ENCODE measurements around the gene DYNC1H1. TPM values are rescaled to one million over a fixed set of nuclear protein-coding genes. Genes with fewer than 3 reads are reported as not detected.

DYNC1H1 gene
- total RNA-seq, 4 donors from 2014 or later, result 261 to 376 (median 317) TPM

DNA sequence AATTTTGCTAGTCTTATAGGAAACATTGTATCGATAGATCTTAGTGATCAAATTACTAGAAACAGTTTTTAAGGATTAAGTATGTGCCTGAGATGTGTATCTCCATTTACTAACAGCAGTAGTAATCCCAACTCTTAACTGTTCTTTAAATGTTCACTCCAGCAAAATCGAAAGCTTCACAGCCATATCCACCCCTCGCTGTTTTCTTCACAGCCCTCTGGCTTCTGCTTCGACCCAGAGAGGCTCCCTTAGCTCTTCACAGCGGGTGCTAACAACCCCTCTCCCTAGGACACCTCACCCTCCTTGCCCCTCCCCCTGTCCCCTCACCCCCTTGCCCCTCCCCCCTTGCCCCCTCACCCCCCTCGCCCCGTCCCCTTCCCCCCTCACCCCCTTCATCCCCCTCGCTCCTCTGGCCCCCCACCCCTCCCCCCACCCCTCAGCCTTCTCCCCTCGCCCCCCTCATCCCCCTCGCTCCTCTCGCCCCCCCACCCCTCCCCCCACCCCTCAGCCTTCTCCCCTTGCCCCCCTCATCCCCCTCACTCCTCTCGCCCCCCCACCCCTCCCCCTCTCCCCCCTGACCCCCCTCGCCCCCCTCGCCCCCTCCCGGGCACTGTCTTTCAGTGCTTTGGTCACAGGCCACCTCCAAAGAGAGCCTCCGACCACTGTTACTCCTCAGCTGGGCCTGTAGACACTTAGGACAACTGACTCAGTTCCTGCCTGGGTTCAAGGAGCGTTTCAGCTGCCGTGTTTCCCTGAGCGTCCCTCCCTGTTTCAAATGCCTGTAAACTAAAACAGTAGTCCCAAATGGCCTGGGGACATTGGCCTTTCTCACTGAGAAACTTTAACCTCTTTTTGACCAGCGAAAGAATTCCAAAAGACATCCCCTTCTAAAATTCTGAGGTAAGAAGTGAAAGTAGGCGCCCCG lies 46.0 kb upstream of the DYNC1H1 start:
- intact Hi-C loops (cut with DNase I), result no loop called here
- whole genome bisulfite sequencing, 2 donors, result 76 to 77% methylated on average over 12 to 14 of the region's 22 CpGs
- no peak overlapping the region for H3K27ac ChIP-seq
- H3K36me3 ChIP-seq, result peaks cover 0 to 89% (median 8%) of the 10 kb centered on the region in 3 donors
- H3K4me3 ChIP-seq, result no peak overlapping the region
- no peak for DNase-seq
- no peaks in the 10 kb centered on the region for H3K27me3 ChIP-seq
- H3K4me1 ChIP-seq, result no peaks in the 10 kb centered on the region
- no peaks in the 10 kb centered on the region for H3K9me3 ChIP-seq
- no peak for TF ChIP-seq POLR2A (IDR thresholded peaks at IDR 0.05)
- no peak for TF ChIP-seq CTCF (IDR thresholded peaks at IDR 0.05)

- Histone ChIP-seq H3K4me3 (no peak overlapping the region), H3K36me3 (peaks cover 0 to 85% (median 5%) of the 10 kb centered on the region in 3 donors), H3K9me3 (no peaks in the 10 kb centered on the region), H3K27ac (no peak overlapping the region), H3K27me3 (no peaks in the 10 kb centered on the region), H3K4me1 (no peaks in the 10 kb centered on the region)
- intact Hi-C loops (cut with DNase I), result no loop called here
- TF ChIP-seq POLR2A (IDR thresholded peaks at IDR 0.05) (no peak), CTCF (IDR thresholded peaks at IDR 0.05) (no peak)
- DNase-seq, result no peak
- WGBS, 2 donors, result 74 to 79% methylated on average over 4 of the region's 4 CpGs
Observed at GRCh38 chr14:101920271-101920670, 44.1 kb upstream of the DYNC1H1 start.

- 84 to 86% methylated on average over 6 to 7 of the region's 7 CpGs for WGBS, 2 donors
- no peak for TF ChIP-seq CTCF (IDR thresholded peaks at IDR 0.05)
- no peak for TF ChIP-seq POLR2A (IDR thresholded peaks at IDR 0.05)
- Histone ChIP-seq H3K4me1 (peaks cover 0 to 5% (median 0%) of the 10 kb centered on the region in 3 donors), H3K27me3 (no peaks in the 10 kb centered on the region), H3K36me3 (peaks cover 0 to 69% (median 6%) of the 10 kb centered on the region in 3 donors), H3K27ac (no peak overlapping the region), H3K9me3 (no peaks in the 10 kb centered on the region), H3K4me3 (no peak overlapping the region)
- intact Hi-C loops (cut with DNase I), result no loop called here
- no peak for DNase-seq
Observed at GRCh38 chr14:101922866-101923265, 41.5 kb upstream of the DYNC1H1 start.

DNA sequence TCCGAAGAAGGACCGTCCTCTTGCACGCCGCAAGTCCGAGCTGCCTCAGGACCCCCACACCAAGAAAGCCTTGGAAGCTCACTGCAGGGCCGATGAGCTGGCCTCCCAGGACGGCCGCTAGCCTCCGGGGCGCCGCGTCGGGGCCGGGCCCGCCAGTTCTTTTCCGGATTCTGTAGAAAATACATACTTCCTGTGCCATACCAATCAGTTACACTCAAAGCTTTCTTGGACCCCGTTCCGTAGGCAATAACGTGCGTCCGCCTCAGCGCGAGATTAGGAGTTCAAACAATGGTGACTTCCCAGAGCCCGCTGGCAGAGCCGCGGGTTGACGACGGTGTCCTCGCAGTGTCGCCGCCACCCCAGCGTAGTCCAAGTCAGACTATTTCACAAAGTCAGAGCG lies 39.2 kb upstream of the DYNC1H1 start:
- Histone ChIP-seq H3K27ac (no peak overlapping the region), H3K4me3 (no peak overlapping the region), H3K9me3 (no peaks in the 10 kb centered on the region), H3K4me1 (peaks cover 0 to 13% (median 0%) of the 10 kb centered on the region in 3 donors), H3K27me3 (no peaks in the 10 kb centered on the region), H3K36me3 (peaks cover 0 to 73% (median 6%) of the 10 kb centered on the region in 3 donors)
- intact Hi-C loops (cut with DNase I), result no loop called here
- TF ChIP-seq POLR2A (IDR thresholded peaks at IDR 0.05) (no peak), CTCF (IDR thresholded peaks at IDR 0.05) (no peak)
- DNase-seq, result no peak
- 96% methylated on average over 26 to 32 of the region's 33 CpGs for WGBS, 2 donors

DNA sequence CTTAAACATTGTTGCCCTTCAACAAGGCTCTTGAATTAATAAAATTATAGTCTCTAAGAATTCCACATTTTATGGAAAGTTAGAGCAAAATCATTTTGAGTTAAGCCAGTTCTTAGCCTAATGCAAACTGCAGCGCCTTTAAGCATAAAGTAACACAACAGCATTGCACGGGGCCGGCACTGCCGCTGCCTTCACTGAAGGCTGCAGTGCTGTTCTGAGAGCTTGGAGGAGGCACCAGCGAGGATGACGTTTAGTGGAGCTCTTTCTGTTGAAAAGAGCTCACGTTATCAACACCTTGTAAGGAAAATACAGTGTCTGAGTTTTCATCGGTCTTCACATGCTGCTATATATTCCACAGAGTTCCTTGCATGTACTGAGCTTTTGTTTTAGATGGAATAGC lies 38.3 kb upstream of the DYNC1H1 start:
- Histone ChIP-seq H3K36me3 (peaks cover 0 to 65% (median 6%) of the 10 kb centered on the region in 3 donors), H3K4me3 (no peak overlapping the region), H3K27ac (no peak overlapping the region)

More for the DNA sequence above, 38.3 kb upstream of the DYNC1H1 start:
- Histone ChIP-seq H3K9me3 (no peaks in the 10 kb centered on the region), H3K27me3 (no peaks in the 10 kb centered on the region), H3K4me1 (peaks cover 0 to 13% (median 0%) of the 10 kb centered on the region in 3 donors)
- no peak for DNase-seq
- intact Hi-C loops (cut with DNase I), result no loop called here
- WGBS, 2 donors, result 89 to 90% methylated on average over 8 of the region's 8 CpGs
- TF ChIP-seq CTCF (IDR thresholded peaks at IDR 0.05) (no peak), POLR2A (IDR thresholded peaks at IDR 0.05) (no peak)

Measured in esophagus squamous epithelium (tissue), 5 donors.